ENCODE results near the gene OR2M3. TPM values are rescaled to one million over a fixed set of nuclear protein-coding genes. Genes with fewer than 3 reads are reported as not detected.

Gene OR2M3
- total RNA-seq, 6 experiments from 2014 or later: 0.03 to 0.05 (median 0.05) TPM; not detected in 3

DNA sequence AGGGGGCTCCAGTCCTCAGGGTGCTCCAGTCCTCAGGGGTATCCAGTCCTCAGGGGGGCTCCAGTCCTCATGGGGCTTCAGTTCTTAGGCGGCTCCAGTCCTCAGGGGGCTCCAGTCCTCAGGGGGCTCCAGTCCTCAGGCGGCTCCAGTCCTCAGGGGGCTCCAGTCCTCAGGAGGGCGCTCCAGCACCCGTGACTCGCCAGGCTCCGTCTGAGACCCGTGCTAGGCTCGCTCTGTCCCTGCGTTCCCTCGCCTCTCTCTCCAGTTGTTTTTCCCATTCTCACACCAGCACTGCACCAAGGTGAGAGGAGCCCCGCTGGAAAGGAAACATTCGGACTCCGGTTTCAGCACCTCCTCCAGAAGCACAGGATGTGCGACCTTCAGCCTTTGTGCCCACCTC, 31.9 kb upstream of the OR2M3 start:
- Mint-ChIP-seq H3K36me3 (ENCODE audit: low read depth) (no peaks in the 10 kb centered on the region), H3K9me3 (peaks cover 12% of the 10 kb centered on the region), H3K27ac (no peak overlapping the region), H3K27me3 (ENCODE audit: insufficient read depth) (no peaks in the 10 kb centered on the region), H3K4me3 (no peak overlapping the region), H3K4me1 (ENCODE audit: low read depth) (no peaks in the 10 kb centered on the region)
- no peak for DNase-seq
- no peak for TF ChIP-seq CTCF (IDR thresholded peaks at IDR 0.05)

DNA sequence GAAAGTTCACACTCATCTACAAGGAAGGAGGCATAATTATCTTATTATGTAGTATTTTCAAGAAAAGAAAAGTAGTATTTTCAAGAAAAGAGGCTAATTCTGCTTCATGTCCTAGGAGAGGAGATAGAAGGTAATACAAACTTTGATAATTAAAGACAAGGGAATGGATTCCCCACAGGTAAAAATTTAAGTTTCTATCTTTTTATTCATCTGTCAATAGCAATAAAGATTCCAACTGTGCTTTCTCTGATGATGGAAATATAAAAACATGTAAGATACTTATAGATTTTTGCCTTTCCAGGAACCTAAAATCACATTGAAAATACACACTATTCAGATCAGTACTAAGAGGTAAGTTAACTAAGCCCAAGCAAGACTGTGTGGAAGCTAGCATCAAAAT, 22.5 kb upstream of the OR2M3 start, which contains the start of gene OR2M2:
TSS of gene OR2M2 (plus strand) at position 301 of the 400 bp plus-strand sequence. CDS start 5,165 bp downstream, outside the sequence.
- peaks cover 31% of the 10 kb centered on the region for H3K9me3 Mint-ChIP-seq
- H3K36me3 Mint-ChIP-seq (ENCODE audit: low read depth): no peaks in the 10 kb centered on the region
- TF ChIP-seq CTCF (IDR thresholded peaks at IDR 0.05): no peak
- no peak within 1 kb of the TSS for H3K4me3 Mint-ChIP-seq
- no peak for DNase-seq
- H3K27me3 Mint-ChIP-seq (ENCODE audit: insufficient read depth): no peaks in the 10 kb centered on the region
- no peaks in the 10 kb centered on the region for H3K4me1 Mint-ChIP-seq (ENCODE audit: low read depth)
- no peak within 1 kb of the TSS for H3K27ac Mint-ChIP-seq

DNA sequence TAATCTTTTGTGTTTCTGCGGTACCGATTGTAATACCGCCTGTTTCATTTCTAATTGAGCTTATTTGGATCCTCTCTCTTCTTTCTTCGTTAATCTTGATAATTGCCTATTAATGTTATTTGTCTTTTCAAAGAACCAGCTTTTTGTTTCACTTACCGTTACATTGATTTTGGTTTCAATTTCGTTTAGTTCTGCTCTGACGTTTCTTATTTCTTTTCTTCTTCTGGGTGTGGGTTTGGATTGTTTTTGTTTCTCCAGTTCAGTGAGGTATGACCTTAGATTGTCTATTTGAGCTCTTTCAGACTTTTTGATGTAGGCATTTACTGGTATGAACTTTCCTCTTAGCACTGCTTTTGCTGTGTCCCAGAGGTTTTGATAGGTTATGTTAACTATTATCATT, 13.1 kb upstream of the OR2M3 start:
- Mint-ChIP-seq H3K4me1 (ENCODE audit: low read depth) (no peaks in the 10 kb centered on the region), H3K4me3 (no peak overlapping the region), H3K9me3 (peaks cover 55% of the 10 kb centered on the region), H3K27ac (no peak overlapping the region), H3K36me3 (ENCODE audit: low read depth) (no peaks in the 10 kb centered on the region), H3K27me3 (ENCODE audit: insufficient read depth) (peaks cover 2% of the 10 kb centered on the region; the same call in 1 of the 2 replicates)
- TF ChIP-seq CTCF (IDR thresholded peaks at IDR 0.05): no peak
- DNase-seq: no peak

- Mint-ChIP-seq H3K27me3 (ENCODE audit: insufficient read depth) (no peaks in the 10 kb centered on the region), H3K4me1 (ENCODE audit: low read depth) (no peaks in the 10 kb centered on the region), H3K36me3 (ENCODE audit: low read depth) (no peaks in the 10 kb centered on the region), H3K4me3 (no peak overlapping the region), H3K27ac (no peak overlapping the region), H3K9me3 (peaks cover 62% of the 10 kb centered on the region)
- DNase-seq: no peak
- no peak for TF ChIP-seq CTCF (IDR thresholded peaks at IDR 0.05)
Observed at GRCh38 chr1:248187363-248187762, 9.7 kb upstream of the OR2M3 start.

- Mint-ChIP-seq H3K4me3 (no peak overlapping the region), H3K27ac (no peak overlapping the region), H3K36me3 (ENCODE audit: low read depth) (no peaks in the 10 kb centered on the region; the same call in 1 of the 2 replicates), H3K9me3 (peaks cover 70% of the 10 kb centered on the region), H3K27me3 (ENCODE audit: insufficient read depth) (no peaks in the 10 kb centered on the region), H3K4me1 (ENCODE audit: low read depth) (no peaks in the 10 kb centered on the region)
- no peak for TF ChIP-seq CTCF (IDR thresholded peaks at IDR 0.05)
- DNase-seq: no peak
Observed at GRCh38 chr1:248189026-248189425, 8.0 kb upstream of the OR2M3 start.

GRCh38 chr1:248194117-248194516, 2.9 kb upstream of the OR2M3 start:
- H3K4me3 Mint-ChIP-seq: no peak overlapping the region
- no peak overlapping the region for H3K27ac Mint-ChIP-seq
- TF ChIP-seq CTCF (IDR thresholded peaks at IDR 0.05): no peak
- H3K4me1 Mint-ChIP-seq (ENCODE audit: low read depth): no peaks in the 10 kb centered on the region
- no peaks in the 10 kb centered on the region for H3K27me3 Mint-ChIP-seq (ENCODE audit: insufficient read depth)
- no peaks in the 10 kb centered on the region; the same call in 1 of the 2 replicates for H3K36me3 Mint-ChIP-seq (ENCODE audit: low read depth)
- peaks cover 56% of the 10 kb centered on the region for H3K9me3 Mint-ChIP-seq
- DNase-seq: no peak
